Ovary (tissue), 9 donors: ENCODE measurements around the gene STARD5. TPM values are rescaled to one million over a fixed set of nuclear protein-coding genes. Genes with fewer than 3 reads are reported as not detected.

ENCODE experiments used
- DNase-seq, 5 donors: peaks; one replicate each; pipeline ENCODE4 v3.0.0-alpha.2; 2019 to 2020
- H3K27ac ChIP-seq, 2 donors: fragments of 200-600 bp; one replicate each; pipeline versions ENCODE4 v1.5.1 to v1.8.0; 2019 to 2022
- H3K27me3 ChIP-seq: fragments of 200-600 bp; one replicate; pipeline ENCODE4 v1.8.0; 2022
- H3K36me3 ChIP-seq: fragments of 200-600 bp; sonication (generic); one replicate; pipeline ENCODE4 v1.5.1; 2019
- H3K4me1 ChIP-seq: one replicate; pipeline ENCODE4 v1.8.1; 2013; ENCODE audit warnings: mild to moderate bottlenecking, moderate library complexity; ENCODE audit not compliant: insufficient read depth
- H3K4me3 ChIP-seq: fragments of 200-600 bp; sonication (generic); one replicate; pipeline ENCODE4 v1.5.1; 2017
- H3K9me3 ChIP-seq, 2 donors: fragments of 200-600 bp in 1 of 2; sonication (generic) in 1 of 2; one replicate each; pipeline versions ENCODE4 v1.5.1 to v1.8.1; 2013 to 2019; ENCODE audit warnings: mild to moderate bottlenecking in 1 of 2, moderate library complexity in 1 of 2
- EP300 ChIP-seq: sonication (generic); formaldehyde crosslinking; IDR thresholded peaks from one replicate; pipeline ENCODE4 v1.6.1; 2017; ENCODE audit warnings: antibody characterized with exemption
- POLR2A ChIP-seq: fragments of 450-650 bp; IDR thresholded peaks from one replicate; pipeline ENCODE4 v1.6.1; 2017; ENCODE audit warnings: antibody characterized with exemption, mild to moderate bottlenecking, moderate library complexity
- WGBS, 3 donors: extraction: QIAGEN DNeasy Blood & Tissue Kit in 1 of 3; methylation state at CpG; one replicate each; pipeline versions ENCODE4 v1.1.5 to v1.1.7; 2013 to 2017; 5-methylcytosine and 5-hydroxymethylcytosine counted together
- intact Hi-C, 4 donors: fragments of 100-400 bp; cut with DNase I; formaldehyde crosslinking; loops; one replicate each; pipeline versions ENCODE4 v1.11.0 to v1.15.1; 2022 to 2023
- polyA plus RNA-seq, 2 donors: library from polyadenylated mRNA; stranded (reverse); fragments of 200-250 nt in 1 of 2; fragments of 350-450 nt in 1 of 2; fragmentation: Illumina TruSeq in 1 of 2; extraction: RNeasy Lipid Tissue Mini Kit (QIAGEN cat#74804) in 1 of 2; gene quantifications; one replicate each; pipeline ENCODE4 v1.2.3, GENCODE V29; 2013 to 2014
- total RNA-seq, 7 donors: library from RNA; depleted of rRNA in 2 of 7; stranded (reverse); fragments of >200 nt in 2 of 7; fragmentation: NEBNext Ultra II Directional in 3 of 7; extraction: Animal tissue kit (Norgen Biotek cat#: 25700) in 3 of 7; gene quantifications; one replicate each; pipeline versions ENCODE4 v1.1.0 to v1.2.4, GENCODE V29; 2016 to 2023
- TF ChIP-seq, protein P1 (sequence below), 3 donors: fragments of 450-650 bp in 2 of 3; fragments of 200-600 bp in 1 of 3; IDR thresholded peaks; one replicate each; pipeline versions ENCODE4 v1.5.1 to v1.8.0; 2016 to 2022; ENCODE audit warnings: antibody characterized with exemption in 3 of 3, mild to moderate bottlenecking in 1 of 3
- donor health status: DM: no; HTN: no; CAD: no; lungs with moderate emphysema.
- donor health status: DM: no; HTN: no; CAD: no.
- donor health status: Bipolar disorder and iron deficiency.
- donor health status: DM: yes; HTN: yes; CAD: no.
- donor health status: DM: no; HTN: no; CAD: no.
- donor health status: DM: yes; HTN: yes; CAD: no.

The STARD5 gene
- total and polyA plus RNA-seq, 9 donors = 3.8 to 9.4 (median 6.3) TPM

DNA sequence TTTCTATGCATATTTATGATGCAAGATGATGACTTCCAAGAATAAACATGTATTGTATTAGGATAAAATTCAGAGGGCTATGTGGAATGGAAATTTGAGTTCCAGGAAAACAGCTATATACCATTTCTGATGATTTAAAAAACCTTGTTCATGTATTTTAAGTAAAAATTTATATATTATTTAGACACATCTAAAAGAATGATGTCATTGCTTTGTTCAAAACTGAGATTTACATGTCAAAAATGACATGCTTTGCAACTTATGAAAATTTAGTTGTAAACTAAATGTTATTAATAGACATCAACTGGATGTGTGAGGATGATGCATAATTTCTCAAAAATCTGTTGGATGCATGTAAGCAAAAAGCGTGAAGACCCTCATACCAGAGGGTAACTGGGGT is 2.3 kb downstream of the STARD5 start:
- Histone ChIP-seq H3K36me3 (no peaks in the 10 kb centered on the region), H3K4me1 (peaks cover 6% of the 10 kb centered on the region), H3K27ac (no peak overlapping the region), H3K4me3 (no peak overlapping the region), H3K9me3 (no peaks in the 10 kb centered on the region), H3K27me3 (no peaks in the 10 kb centered on the region)
- intact Hi-C loops = no loop called here
- 93 to 95% (median 93%) methylated on average over 1 of the region's 1 CpG for whole genome bisulfite sequencing, 3 donors
- no peak for DNase-seq
- no peak for TF ChIP-seq EP300
- no peak for TF ChIP-seq POLR2A
- TF ChIP-seq, protein P1, sequence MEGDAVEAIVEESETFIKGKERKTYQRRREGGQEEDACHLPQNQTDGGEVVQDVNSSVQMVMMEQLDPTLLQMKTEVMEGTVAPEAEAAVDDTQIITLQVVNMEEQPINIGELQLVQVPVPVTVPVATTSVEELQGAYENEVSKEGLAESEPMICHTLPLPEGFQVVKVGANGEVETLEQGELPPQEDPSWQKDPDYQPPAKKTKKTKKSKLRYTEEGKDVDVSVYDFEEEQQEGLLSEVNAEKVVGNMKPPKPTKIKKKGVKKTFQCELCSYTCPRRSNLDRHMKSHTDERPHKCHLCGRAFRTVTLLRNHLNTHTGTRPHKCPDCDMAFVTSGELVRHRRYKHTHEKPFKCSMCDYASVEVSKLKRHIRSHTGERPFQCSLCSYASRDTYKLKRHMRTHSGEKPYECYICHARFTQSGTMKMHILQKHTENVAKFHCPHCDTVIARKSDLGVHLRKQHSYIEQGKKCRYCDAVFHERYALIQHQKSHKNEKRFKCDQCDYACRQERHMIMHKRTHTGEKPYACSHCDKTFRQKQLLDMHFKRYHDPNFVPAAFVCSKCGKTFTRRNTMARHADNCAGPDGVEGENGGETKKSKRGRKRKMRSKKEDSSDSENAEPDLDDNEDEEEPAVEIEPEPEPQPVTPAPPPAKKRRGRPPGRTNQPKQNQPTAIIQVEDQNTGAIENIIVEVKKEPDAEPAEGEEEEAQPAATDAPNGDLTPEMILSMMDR (IDR thresholded peaks at IDR 0.05) = no peak

- no peak overlapping the region for H3K4me3 ChIP-seq
- no peak for DNase-seq
- no peaks in the 10 kb centered on the region for H3K27me3 ChIP-seq
- peaks cover 6% of the 10 kb centered on the region for H3K4me1 ChIP-seq
- H3K9me3 ChIP-seq = no peaks in the 10 kb centered on the region
- intact Hi-C loops = no loop called here
- 87 to 92% (median 90%) methylated on average over 6 of the region's 6 CpGs for WGBS, 3 donors
- H3K27ac ChIP-seq = no peak overlapping the region
- H3K36me3 ChIP-seq = no peaks in the 10 kb centered on the region
- TF ChIP-seq EP300 = no peak
- TF ChIP-seq, protein P1 (IDR thresholded peaks at IDR 0.05) = no peak
- no peak for TF ChIP-seq POLR2A
Observed at GRCh38 chr15:81317642-81318017, 6.3 kb downstream of the STARD5 start.

DNA sequence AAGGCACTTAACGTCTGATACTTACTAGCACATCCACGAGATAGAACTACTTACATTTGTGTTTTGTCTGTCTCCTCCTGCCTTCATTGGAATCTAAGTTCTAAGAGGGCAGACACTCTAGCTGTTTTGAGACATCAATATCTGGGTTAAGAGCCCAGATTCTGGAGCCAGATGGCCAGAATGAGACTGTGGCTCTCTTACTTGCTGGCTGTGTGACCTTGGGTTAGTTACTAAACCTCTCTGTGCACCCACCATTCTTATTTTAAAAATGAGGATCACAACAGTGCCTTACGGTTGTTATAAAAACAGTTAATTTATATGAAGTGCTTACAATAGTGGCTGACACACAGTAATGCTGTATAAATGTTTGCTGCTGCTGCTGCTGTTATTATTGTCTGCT is 7.7 kb downstream of the STARD5 start:
- no peaks in the 10 kb centered on the region for H3K36me3 ChIP-seq
- 75 to 86% (median 82%) methylated on average over 3 of the region's 3 CpGs for WGBS, 3 donors
- no peak for TF ChIP-seq POLR2A
- no peak for TF ChIP-seq EP300
- TF ChIP-seq, protein P1 (IDR thresholded peaks at IDR 0.05) = no peak
- no peaks in the 10 kb centered on the region for H3K9me3 ChIP-seq
- H3K27ac ChIP-seq = no peak overlapping the region
- intact Hi-C loops = no loop called here
- DNase-seq = no peak
- peaks cover 6% of the 10 kb centered on the region for H3K4me1 ChIP-seq
- H3K27me3 ChIP-seq = no peaks in the 10 kb centered on the region
- H3K4me3 ChIP-seq = no peak overlapping the region

DNA sequence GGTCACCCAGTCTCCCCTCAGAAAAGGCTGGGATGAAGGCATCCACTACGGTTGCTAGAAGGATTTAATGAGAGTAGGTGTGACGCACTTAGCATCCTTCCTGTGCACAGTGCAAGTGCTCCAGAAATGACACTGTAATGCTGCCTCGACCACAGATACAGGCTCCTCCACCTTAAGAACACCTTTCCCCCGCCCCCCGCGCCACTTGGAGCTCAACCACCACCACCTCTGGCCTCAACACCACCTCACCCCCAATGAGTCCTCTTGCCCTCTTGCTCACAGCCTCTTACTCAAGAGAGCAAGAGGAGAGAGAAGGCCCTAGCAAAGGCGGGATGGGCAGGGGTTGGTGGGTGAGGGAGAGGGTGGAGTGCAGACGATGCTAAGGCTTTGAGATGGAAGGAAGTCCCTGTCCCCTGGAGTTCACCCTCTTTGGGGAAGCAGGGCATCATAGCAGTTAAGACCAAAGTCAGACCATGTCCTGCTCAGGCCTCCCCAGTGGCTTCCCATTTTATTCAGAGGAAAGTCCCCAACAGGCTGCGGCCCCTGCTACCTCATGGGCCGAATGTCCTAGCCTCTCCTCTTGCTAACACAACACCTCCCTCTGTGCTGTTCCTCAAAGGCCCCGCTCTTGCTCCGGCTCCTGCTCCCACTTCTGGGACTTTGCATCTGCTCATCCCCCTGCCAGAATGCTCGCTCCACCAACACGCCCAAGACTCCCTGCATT is 8.3 kb downstream of the STARD5 start:
- Histone ChIP-seq H3K9me3 (no peaks in the 10 kb centered on the region), H3K4me1 (peaks cover 6% of the 10 kb centered on the region), H3K4me3 (no peak overlapping the region), H3K27ac (no peak overlapping the region), H3K36me3 (no peaks in the 10 kb centered on the region), H3K27me3 (no peaks in the 10 kb centered on the region)
- DNase-seq = no peak
- intact Hi-C loops = no loop called here
- TF ChIP-seq EP300 (no peak), POLR2A (no peak)
- TF ChIP-seq, protein P1 (IDR thresholded peaks at IDR 0.05) = no peak
- 91 to 94% (median 92%) methylated on average over 14 of the region's 14 CpGs for WGBS, 3 donors
